ENCODE results near the gene ZDHHC8.

ZDHHC8 gene

DNA sequence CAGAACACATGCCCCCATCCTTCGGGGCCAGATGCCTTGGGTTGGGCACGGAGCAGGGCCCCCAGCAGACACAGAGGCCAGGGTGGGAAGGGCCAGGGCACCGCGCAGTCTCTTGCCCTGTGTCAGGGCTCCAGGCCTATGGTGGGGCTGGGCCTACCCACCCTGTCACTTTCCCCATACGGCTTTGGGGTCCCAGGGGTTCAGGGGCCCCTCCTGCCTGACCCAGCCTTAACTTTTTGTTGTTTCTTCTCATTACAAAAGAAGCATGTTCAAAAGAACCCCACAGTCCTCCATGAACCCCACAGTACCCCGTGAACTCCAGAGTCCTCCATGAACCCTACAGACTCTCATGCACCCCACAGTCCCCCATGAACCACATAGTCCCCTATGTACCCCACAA, 52.2 kb downstream of the ZDHHC8 start:
- DNase-seq = no peak

DNA sequence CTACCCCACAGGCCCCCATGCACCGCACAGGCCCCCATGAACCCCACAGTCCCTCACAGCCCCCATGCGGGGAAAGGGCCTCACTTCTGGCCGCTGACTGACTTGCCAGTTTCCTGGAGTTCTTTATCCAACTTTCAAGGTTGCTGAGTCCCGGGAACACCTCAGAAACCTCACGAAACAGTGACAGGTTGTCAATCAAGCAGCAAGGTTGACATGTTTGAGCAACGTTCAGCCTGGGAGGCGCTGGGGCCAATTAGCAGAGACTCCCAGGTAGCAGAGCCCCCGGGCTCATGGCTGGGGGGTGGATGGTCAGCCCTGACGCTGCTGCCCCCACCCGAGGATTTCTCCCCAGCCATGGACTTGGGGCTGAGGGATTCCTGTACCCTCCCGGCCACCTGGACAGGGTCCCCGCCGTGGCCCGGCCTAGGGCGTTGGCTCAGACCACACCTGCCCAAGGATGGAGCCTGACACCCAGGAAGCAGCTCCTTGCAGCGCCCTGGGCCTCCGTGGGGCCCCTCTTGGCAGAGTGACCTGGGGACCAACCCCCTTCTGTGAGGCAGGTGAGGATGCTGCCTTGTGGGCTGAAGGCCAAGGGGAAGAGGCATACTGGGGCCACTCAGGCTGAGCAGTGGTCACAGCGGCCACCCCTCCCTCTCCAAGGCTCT, 53.0 kb downstream of the ZDHHC8 start:
- no peak for DNase-seq

DNA sequence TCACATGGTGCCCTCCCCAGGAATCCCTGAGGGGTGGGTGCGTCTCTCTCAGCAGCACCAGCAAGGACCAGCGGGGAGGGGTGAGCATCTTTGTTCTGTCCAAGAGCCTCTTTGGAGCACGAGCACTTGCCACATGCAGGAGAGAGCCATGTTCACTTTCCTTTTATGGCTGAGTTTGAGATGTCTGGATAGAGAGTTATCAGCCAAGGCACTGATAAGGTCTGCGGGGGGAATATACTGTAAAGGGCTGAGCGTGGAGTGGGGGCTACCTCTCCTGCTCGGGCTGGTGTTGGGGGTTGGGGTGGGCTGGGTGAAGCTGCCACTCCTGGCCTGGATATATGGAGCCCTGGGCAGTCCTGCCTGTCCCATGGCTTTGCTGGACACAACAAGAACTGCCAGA, 54.1 kb downstream of the ZDHHC8 start:
- no peak for DNase-seq

DNA sequence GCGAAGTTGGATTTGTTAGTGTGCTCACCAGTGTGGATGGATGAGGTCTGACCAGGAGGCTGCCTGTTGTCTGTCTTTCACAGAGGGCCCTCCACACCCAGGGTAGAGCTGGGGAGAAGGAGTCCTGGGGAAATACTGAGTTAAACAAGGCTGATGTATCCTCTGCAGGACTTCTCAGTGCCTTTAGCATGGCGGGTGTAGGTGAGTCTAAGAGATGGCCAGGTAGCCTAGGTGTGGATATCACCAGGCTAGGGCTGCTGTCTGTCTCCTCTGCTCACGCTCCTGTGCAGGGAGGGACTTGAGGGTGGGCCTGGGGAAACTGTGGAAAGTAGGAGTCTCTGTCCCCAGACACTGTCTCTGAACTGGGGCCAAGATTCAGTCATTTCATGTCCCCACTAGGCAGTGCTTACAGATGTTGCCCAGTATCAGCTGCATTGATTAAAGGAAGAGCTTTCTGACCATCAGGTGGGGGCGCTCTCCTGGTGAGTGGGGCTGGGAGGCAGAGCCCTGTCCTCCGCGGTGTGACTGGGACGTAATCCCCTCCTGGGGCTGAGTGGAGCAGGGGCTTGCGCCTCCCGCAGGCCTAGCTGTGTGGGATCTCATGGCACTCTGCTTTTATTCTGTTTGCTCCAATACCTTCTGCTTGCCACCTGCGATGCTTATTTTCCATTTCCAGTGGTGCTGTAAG, 54.7 kb downstream of the ZDHHC8 start:
- DNase-seq = no peak

DNA sequence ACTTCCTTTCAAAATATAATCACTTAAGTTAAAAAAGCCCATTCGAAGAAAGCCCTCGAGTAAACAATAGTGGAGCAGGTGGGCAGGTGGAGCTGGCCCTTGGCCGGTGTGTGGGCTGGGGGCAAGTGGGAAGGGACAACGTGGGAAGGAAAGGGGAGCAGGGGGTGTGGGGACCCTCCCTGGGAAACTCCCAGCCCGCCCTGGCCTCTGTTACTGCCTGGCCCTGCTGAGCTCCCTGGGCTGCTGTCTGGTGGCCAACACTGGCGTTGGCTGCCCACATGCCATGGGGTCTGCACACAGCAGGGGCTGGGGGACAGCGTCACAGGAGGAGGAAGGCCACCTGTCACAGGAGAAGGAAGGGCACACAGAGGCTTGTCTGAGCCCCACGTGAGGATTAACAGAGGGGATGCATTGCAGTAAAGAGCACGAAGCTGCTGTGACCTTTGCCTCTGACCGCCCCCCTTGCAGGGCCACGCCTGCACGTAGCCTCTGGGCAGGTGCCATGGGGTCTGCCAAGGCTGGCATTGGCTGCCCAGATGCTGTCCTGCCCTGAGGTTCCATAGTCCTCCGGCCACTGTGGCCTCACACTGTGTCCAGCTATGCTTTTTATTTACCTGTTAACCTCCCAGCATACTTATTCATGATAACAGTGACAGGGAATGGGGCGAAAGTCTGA, 55.4 kb downstream of the ZDHHC8 start:
- DNase-seq = no peak

DNA sequence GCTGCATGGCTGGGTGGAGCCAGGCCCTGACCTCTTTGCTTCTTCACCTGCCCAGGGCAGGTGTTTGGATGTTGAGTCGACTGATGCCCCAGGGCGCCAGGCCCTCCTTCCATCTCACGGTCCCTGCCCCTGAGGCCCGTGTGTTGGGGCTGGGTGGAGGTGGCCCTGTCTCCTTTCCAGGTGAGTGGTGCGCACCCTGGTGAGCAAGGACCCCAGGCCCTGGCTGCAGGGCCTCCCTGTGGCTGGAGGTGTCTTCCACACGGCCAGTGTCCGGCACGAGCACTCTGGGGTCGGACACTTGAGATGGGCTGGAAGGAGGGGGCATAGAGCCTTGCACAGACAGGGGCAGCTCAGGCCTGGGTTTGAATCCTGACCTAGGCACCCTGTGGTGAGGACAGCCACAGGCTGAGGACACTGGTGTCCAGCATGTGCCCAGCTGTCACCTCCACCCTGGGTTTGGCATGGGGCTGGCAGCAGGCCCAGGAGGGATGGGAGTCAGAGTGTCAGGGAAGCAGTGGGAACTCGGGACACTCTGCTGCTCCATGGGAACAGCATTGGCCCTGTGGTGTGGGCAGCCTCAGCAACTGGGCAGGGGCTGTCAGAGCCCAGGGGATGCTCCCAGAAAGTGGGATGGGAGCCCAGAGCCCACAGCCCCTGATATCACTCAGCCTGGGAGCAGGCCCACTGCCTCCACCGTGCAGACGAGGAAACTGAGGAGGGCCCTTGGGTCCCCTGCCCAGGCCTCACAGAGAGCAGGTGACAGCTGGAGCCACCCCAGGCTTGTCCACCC, 56.4 kb downstream of the ZDHHC8 start:
- no peak for DNase-seq

DNA sequence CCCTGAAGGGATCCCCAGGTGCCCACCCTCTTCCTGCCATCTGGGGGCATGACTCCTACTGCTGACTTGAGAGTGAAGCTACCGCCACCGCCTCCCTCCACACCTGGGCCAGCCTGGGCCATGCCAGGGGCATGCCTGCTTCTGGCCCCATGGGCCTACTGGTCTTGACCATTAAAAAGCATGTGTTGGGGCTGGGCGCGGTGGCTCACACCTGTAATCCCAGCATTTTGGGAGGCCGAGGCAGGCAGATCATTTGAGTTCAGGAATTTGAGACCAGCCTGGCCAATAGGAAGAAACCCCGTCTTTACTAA, 56.9 kb downstream of the ZDHHC8 start:
- DNase-seq = no peak

DNA sequence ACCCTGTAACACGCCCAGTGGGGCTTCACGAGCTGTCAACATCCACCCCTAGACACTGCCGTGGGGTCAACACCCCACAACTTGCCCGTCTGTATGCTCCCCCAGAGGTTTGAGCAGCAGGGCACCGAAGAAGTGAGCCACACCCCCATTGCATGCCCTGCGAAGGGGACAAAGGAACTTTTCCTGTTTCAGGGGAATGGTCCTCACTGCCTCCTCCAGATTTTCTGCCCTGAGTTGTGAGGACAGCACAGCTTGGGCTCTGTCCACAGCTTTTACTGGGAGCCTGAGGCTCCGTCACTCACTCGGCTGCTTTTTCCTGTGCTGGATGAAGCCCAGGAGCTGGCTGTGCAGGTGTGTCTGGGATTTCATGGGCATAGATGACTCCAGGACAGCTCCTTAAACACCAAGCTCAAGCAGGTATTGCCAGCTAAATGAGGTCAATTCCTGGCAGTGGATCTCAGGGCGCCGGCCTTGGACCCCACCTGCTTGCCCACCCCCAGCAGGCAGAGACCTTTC, 59.5 kb downstream of the ZDHHC8 start:
- DNase-seq = no peak

DNA sequence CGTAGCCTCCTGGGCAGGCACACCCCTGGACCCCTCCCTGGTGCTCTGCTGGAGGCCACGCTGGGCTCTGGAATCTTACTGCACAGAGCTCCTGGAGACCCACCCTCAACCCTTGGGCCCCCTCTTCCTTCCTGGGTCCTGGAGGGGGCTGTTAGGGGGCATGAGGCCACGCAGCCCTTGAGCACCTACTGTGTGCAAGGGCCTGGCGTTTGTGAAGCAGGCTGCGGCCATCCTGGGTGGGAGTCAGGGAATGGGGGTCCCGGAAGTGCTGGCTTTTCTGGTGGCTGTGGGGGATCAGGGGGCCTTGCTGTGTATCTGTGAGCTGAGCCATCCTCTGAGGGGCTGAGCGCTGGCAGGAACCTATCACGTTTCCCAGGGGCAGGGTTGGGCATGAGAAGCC, 60.2 kb downstream of the ZDHHC8 start:
- DNase-seq = no peak

DNA sequence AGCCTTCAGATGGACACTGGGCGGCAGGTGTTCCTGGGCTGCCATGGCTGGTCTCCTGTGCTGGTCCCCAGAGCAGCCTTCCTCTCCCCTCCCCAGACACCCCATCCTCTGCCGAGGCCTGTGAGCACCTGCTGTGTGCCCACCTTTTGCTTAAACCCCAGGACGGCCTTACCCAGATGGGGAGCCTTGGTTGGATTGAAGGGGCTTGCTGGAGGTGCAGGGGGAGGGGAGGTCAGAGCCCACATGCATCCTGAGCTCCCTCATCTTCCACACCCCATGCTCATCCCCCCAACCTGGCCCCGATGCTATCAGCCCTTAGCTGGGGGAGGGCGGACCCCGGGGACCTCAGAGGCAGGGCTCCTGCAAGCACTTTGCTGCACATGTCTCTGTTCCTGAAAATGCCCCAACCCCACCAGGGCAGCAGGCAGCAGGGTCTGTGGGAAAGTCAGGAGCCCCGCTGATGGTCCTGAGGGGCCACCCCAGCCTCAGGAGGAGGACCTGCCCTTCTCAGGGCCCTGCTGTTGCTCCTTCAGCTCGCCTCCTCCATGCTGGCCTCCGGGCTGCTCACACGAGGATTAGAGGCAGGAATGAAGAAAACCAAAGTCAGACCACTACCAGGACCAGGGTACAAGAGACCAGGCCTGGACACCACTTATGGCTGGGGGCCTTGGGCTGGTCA, 60.8 kb downstream of the ZDHHC8 start:
- DNase-seq = no peak

DNA sequence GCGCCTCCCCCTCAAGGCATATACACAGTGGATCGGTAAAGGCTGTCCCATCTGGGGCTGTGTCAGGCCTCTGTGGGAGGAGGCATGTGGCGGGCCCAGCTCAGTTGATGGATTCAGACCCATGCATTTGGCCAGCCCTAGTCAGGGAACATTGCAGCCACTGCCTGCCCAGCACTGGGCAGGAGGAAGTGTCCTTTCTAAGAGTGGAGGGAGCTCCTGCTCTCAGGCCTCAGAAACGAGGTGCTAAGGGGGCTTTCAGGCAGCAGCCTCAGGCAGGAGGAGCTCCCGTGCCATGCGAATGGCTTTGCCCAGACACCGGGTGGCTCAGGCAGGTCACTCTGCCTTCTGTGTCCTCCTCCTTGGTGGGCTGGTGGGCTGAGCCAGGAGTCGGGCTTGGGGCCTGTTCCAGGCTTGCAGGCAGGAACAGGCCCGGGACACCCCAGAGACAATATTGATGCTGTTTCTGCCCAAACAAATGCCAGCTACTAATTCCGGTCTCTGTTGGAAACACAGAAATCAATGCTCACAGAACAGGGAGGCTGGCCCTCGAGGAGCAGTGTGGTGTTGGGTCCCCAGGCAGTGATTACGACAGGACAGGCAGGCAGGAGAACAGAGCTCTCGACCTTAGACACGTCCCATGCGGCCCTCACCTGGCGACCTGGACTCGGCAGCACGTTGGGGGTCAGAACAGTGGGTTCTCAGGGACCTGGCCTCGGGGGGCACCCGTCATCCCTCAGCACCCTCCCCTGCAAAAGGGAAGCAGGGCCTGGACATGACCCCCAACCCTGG, 61.6 kb downstream of the ZDHHC8 start:
- no peak for DNase-seq

DNA sequence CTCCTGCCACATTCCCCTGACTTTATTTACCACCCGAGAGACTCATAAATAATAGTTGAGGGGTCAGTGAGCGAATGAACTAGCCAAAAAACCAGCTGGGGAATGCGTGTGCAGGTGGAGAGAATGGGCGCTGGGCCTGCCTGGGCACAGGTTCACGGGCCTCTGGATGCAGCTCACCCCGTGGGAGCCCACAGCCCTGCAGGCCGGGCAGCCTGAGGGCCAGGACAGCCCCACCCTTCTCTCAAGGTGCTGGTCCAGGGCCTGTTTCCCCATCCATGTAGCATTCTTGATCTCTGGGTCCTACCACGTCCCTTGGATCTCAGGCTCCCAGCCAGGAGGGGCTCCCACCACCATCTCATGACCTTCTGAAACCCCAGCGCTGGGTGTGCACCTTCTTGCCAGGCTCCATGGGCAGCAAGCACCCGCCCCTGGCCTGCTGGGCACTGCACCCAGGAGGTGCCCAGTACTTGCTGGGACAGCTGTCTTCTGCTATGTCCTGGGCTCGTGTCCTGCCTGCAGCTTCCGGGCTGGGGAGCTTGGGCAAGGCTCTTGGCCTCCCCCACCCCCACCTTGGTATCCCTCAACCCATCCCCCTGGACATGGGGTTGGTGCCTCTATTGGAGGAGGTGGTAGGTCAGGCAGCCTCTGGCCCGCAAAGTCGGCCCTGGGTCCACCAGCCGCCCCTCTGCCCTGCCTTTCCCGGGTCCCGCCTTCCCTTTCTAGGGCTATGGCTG, 62.3 kb downstream of the ZDHHC8 start:
- DNase-seq = no peak

DNA sequence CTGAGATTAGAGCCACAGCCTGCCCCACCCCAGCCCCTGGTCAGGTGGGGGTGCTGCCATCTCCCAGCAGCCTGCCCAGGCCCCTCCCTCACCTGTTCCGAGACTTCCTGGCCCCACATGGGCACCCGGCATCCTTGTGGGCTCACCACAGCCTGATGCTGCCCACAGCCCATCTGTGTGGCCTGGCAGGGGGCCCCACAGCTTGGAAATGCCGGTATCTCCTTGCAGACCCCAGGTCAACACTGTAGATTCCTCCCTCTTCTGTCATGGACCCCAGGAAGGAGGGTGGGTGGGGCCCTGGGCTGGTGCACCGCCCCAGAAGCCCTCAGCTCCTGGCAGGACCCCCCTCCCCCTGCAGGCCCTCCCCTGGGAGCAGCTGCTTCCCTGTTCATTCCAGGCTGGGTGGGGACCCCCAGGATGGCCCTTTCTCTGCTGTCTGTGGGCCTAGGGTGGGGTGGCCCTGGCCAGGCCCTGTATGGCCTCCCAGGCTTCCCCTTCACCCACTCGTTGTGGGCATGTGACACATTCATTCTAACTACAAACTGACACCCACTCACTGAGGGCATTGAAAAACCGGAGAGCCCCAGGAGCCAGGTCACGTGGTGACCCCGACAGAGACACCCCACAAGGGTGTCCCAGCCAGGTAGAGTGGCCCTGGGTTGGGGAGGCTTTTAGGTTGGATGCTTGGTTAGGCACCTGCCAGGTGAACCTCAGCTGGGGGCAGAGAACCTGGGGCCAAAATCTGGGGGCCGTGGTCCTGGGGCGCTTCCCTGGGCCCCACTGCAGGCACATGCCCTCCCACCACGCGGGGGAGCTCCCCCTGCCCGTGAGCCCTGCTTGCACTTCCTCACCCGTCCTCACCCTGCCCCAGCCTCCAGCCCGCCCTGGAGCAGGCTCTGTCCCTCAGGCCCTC, 63.3 kb downstream of the ZDHHC8 start:
- DNase-seq = no peak

DNA sequence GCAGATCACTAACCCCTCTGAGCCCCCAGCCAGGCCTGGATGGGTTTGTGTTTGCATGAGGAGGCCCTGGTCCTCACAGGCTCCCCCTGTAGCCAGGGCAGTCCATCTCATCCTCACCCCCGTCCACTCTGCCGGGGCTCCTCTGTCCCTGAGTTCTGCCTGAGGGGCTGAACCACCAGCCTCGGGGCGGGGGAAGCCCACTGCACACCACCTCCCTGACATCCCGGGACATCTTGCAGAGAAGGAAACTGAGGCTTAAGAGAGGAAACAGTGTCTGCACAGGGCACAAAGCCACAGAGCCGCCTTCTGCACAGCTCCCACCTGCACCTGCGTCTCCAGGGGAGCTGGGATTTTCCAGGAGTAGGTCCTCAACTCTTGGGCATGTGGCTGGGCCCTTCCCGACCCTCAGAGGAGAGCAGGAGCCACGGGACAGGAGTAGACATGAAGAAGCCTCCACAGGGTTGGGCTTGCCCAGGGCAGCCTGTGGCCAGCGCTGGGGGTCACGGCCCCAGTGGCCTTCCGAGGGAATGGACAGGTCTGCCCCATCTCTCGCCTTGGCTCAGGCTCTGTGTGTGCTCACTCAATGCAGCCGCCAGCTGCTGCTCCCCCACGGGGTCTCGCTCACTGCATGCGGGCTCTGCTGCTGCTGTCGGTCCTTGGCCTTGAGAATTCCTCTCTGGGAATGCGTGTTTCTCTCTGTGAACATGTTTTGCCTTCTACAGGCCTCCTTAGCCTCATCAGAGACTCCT, 64.7 kb downstream of the ZDHHC8 start:
- DNase-seq = no peak
